ENCODE data around the gene FAM13C. TPM values are rescaled to one million over a fixed set of nuclear protein-coding genes. Genes with fewer than 3 reads are reported as not detected.

FAM13C gene
- total RNA-seq, 4 donors from 2014 or later: 6.0 to 21.8 (median 10.5) TPM

DNA sequence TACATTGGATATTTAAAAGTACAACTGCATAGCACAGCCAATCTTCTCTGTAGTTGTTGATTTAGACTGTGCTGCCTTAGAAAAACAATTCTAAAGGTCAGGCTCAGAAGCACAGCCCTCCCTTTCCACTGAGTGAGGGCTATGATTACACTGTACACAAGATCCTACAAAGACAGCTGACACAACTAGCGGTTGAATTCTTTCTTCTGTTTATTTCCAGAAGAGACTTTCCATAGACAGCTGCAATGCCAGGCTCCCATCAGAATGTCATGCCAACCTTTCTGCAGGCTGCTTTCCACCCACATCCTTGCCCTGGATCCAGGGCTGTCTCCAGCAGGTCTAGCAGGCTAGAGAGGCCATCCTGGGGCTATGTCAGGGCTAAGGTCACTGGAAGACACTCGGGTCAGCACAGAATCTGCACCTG is 39.3 kb downstream of the FAM13C start:
- H3K9me3 ChIP-seq: no peaks in the 10 kb centered on the region
- DNase-seq (ENCODE audit: low spot score in 2 of 2): no peak

DNA sequence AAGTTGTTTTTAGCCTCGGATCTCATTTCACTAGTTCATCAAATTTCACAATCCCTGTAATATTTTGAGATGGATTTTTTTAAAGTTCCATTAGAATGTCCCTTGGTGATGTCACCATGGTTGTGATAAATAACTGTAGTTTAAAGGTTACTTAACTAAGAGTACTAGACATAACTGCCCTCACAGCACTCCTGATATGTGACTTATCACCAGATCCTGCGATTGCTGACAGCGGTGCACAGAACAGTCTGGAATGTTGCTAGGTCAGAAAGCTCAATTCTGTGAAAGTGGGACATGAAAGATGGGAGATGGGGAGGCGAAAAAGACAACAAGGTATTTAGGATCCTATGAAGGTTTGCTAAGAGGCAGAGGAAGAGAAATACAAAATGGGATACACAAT is 40.2 kb downstream of the FAM13C start:
- no peaks in the 10 kb centered on the region for H3K27me3 ChIP-seq
- no peaks in the 10 kb centered on the region for H3K9me3 ChIP-seq
- H3K27ac ChIP-seq: no peak overlapping the region
- WGBS: 94% methylated on average over 4 of the region's 4 CpGs
- peaks cover 3% of the 10 kb centered on the region for H3K36me3 ChIP-seq
- no peak for DNase-seq (ENCODE audit: low spot score in 2 of 2)
- H3K4me1 ChIP-seq: peaks cover 3% of the 10 kb centered on the region
- TF ChIP-seq, protein P1, sequence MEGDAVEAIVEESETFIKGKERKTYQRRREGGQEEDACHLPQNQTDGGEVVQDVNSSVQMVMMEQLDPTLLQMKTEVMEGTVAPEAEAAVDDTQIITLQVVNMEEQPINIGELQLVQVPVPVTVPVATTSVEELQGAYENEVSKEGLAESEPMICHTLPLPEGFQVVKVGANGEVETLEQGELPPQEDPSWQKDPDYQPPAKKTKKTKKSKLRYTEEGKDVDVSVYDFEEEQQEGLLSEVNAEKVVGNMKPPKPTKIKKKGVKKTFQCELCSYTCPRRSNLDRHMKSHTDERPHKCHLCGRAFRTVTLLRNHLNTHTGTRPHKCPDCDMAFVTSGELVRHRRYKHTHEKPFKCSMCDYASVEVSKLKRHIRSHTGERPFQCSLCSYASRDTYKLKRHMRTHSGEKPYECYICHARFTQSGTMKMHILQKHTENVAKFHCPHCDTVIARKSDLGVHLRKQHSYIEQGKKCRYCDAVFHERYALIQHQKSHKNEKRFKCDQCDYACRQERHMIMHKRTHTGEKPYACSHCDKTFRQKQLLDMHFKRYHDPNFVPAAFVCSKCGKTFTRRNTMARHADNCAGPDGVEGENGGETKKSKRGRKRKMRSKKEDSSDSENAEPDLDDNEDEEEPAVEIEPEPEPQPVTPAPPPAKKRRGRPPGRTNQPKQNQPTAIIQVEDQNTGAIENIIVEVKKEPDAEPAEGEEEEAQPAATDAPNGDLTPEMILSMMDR (IDR thresholded peaks at IDR 0.05): no peak
- TF ChIP-seq POLR2AphosphoS5 (IDR thresholded peaks at IDR 0.05) (no peak), EP300 (IDR thresholded peaks at IDR 0.05) (no peak), POLR2A (IDR thresholded peaks at IDR 0.05) (no peak)
- H3K4me3 ChIP-seq: no peak overlapping the region

More for the DNA sequence above, 39.3 kb downstream of the FAM13C start:
- H3K27ac ChIP-seq: peak overlapping the region; percentile 37
- peaks cover 3% of the 10 kb centered on the region for H3K36me3 ChIP-seq
- peaks cover 3% of the 10 kb centered on the region for H3K4me1 ChIP-seq
- TF ChIP-seq POLR2AphosphoS5 (IDR thresholded peaks at IDR 0.05): no peak
- TF ChIP-seq EP300 (IDR thresholded peaks at IDR 0.05): no peak
- TF ChIP-seq POLR2A (IDR thresholded peaks at IDR 0.05): no peak
- no peak overlapping the region for H3K4me3 ChIP-seq
- no peaks in the 10 kb centered on the region for H3K27me3 ChIP-seq
- WGBS: 67% methylated on average over 2 of the region's 2 CpGs

DNA sequence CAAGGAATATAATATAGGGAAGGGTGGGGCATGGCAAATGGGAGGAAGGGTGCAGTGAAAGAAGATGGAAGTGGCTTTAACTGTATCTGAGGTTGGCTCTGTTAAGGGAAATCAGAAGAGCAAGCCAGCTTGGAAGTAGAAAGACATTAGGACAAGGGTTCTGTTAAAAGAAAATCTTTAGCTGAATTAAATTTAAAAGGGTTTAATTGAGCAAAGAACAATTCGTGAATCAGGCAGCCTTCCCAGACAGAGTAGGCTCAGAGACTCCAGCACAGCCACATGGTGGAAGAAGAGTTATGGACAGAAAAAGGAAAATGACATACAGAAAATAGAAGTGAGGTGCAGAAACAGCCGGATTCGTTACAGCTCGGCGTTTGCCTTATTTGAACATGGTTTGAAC is 42.0 kb downstream of the FAM13C start:
- TF ChIP-seq, protein P1 (IDR thresholded peaks at IDR 0.05): no peak
- TF ChIP-seq EP300 (IDR thresholded peaks at IDR 0.05) (no peak), POLR2A (IDR thresholded peaks at IDR 0.05) (no peak), POLR2AphosphoS5 (IDR thresholded peaks at IDR 0.05) (no peak)
- Histone ChIP-seq H3K36me3 (peaks cover 3% of the 10 kb centered on the region), H3K4me1 (peaks cover 3% of the 10 kb centered on the region), H3K27me3 (no peaks in the 10 kb centered on the region), H3K9me3 (no peaks in the 10 kb centered on the region), H3K27ac (no peak overlapping the region), H3K4me3 (no peak overlapping the region)
- 81% methylated on average over 5 of the region's 5 CpGs for WGBS
- no peak for DNase-seq (ENCODE audit: low spot score in 2 of 2)

DNA sequence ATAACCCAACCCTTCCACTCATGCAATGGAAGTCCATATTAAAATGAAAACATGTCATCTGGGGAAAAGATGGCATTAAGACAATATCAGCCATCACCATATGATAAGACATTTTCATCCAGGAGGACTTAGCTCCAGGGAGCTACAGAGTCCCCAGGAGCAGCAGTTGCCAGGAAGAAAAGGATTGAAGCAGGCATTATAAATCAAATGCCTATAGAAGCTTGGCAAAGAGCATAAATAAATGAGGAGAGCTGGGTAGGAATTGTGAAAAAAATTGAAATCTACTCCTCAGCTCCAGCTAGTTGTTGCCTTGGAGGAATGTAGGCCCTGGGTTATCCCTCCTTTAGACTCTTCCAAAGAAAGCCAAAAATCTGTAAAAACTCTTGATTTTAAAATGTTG is 42.5 kb downstream of the FAM13C start:
- TF ChIP-seq EP300 (IDR thresholded peaks at IDR 0.05): no peak
- TF ChIP-seq POLR2AphosphoS5 (IDR thresholded peaks at IDR 0.05): no peak
- TF ChIP-seq, protein P1 (IDR thresholded peaks at IDR 0.05): no peak
- no peak for TF ChIP-seq POLR2A (IDR thresholded peaks at IDR 0.05)

DNA sequence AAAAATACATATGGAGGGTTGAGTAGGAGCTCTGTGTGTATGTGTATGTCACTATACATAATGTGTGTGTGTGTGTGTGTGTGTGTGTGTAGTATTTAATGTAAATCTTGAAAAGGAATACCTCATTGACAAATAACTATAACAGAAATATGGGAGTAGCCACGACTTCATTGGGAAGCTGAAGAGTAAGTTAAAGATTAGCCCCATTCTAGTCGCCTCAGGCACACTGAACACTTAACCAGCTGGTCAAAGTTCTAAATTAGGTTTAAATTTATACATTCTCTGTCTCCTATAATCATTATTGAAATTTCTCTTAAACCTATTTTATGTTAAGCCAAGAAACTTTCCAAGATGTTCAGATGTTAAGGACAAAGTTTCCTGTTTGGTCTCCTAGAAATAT is 45.3 kb downstream of the FAM13C start:
- no peaks in the 10 kb centered on the region for H3K4me1 ChIP-seq
- TF ChIP-seq POLR2A (IDR thresholded peaks at IDR 0.05) (no peak), POLR2AphosphoS5 (IDR thresholded peaks at IDR 0.05) (no peak), EP300 (IDR thresholded peaks at IDR 0.05) (no peak)
- TF ChIP-seq, protein P1 (IDR thresholded peaks at IDR 0.05): no peak
- WGBS: 86% methylated on average over 2 of the region's 2 CpGs
- no peak for DNase-seq (ENCODE audit: low spot score in 2 of 2)
- H3K27me3 ChIP-seq: no peaks in the 10 kb centered on the region
- no peak overlapping the region for H3K27ac ChIP-seq
- H3K36me3 ChIP-seq: no peaks in the 10 kb centered on the region
- H3K4me3 ChIP-seq: no peak overlapping the region
- H3K9me3 ChIP-seq: no peaks in the 10 kb centered on the region

More for the DNA sequence above, 42.5 kb downstream of the FAM13C start:
- no peak overlapping the region for H3K4me3 ChIP-seq
- H3K27me3 ChIP-seq: no peaks in the 10 kb centered on the region
- no peak for DNase-seq (ENCODE audit: low spot score in 2 of 2)
- H3K36me3 ChIP-seq: peaks cover 3% of the 10 kb centered on the region
- H3K27ac ChIP-seq: no peak overlapping the region
- peaks cover 3% of the 10 kb centered on the region for H3K4me1 ChIP-seq
- H3K9me3 ChIP-seq: no peaks in the 10 kb centered on the region

DNA sequence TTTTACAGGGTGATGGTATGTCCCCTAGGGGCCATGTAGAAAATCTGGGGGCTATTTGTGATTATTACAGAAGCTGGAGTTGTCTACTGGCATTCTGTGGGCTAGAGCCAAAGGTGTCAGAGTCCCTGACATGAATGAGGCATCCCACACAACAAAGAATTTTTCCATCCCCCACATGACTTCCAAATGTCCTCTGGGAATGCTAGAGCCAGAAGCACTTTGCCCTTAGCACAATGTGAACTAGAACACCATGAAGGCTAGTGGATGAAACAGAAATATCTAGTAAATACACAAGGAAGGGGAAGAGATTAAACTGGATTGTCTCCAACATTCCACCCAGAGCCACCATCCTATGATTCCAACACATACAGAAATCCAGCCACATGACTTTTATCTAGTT is 46.9 kb downstream of the FAM13C start:
- no peak overlapping the region for H3K27ac ChIP-seq
- DNase-seq (ENCODE audit: low spot score in 2 of 2): no peak
- H3K4me1 ChIP-seq: no peaks in the 10 kb centered on the region
- H3K27me3 ChIP-seq: no peaks in the 10 kb centered on the region
- H3K4me3 ChIP-seq: no peak overlapping the region
- no peaks in the 10 kb centered on the region for H3K9me3 ChIP-seq
- TF ChIP-seq EP300 (IDR thresholded peaks at IDR 0.05): no peak
- H3K36me3 ChIP-seq: no peaks in the 10 kb centered on the region
